22Rv1 (cell line): Measurements from ENCODE around the gene CS.

Source experiments
- H3K27ac ChIP-seq: fragments of 450-650 bp; 2 replicates; pipeline ENCODE4 v1.5.1; 2017
- CTCF ChIP-seq: fragments of 450-650 bp; IDR thresholded peaks from 2 replicates; pipeline ENCODE4 v1.5.1; 2017; ENCODE audit warnings: mild to moderate bottlenecking
- ZFX ChIP-seq: fragments of 450-650 bp; IDR thresholded peaks from 2 replicates; pipeline ENCODE4 v1.6.1; 2017; ENCODE audit warnings: antibody characterized with exemption, borderline replicate concordance

The CS gene

GRCh38 chr12:56229916-56230431 is 70.2 kb downstream of the CS start, which contains the start of gene SLC39A5:
Gene SLC39A5, plus strand, starts transcription at chr12:56230051. Its CDS starts 1,224 bp downstream, at chr12:56231275.
- peak within 1 kb of the TSS; percentile 18; the same call in 1 of the 2 replicates for H3K27ac ChIP-seq
- no peak for TF ChIP-seq CTCF
- no peak for TF ChIP-seq ZFX

GRCh38 chr12:56229082-56229481 is 71.0 kb downstream of the CS start:
- TF ChIP-seq ZFX = no peak
- no peak for TF ChIP-seq CTCF
- peak overlapping the region; percentile 18; the same call in 1 of the 2 replicates for H3K27ac ChIP-seq

- TF ChIP-seq ZFX (no peak), CTCF (no peak)
- peak overlapping the region; percentile 98 for H3K27ac ChIP-seq
Measured at GRCh38 chr12:56224954-56225353, 75.2 kb downstream of the CS start.

GRCh38 chr12:56224102-56224701 is 75.9 kb downstream of the CS start, which contains the start of gene NABP2:
Gene NABP2, plus strand, starts transcription at chr12:56224342. Its CDS starts 515 bp downstream, at chr12:56224857.
- TF ChIP-seq ZFX = no peak
- TF ChIP-seq CTCF = peak; percentile 100
- peak within 1 kb of the TSS; percentile 98 for H3K27ac ChIP-seq

- peak overlapping the region; percentile 98 for H3K27ac ChIP-seq
- TF ChIP-seq CTCF (no peak), ZFX (no peak)
Measured at GRCh38 chr12:56223571-56224101, 76.5 kb downstream of the CS start.

- H3K27ac ChIP-seq = peak overlapping the region; percentile 98
- TF ChIP-seq CTCF (no peak), ZFX (no peak)
Measured at GRCh38 chr12:56222531-56222895, 77.6 kb downstream of the CS start.
